ENCODE data around the gene PLEKHN1.

The PLEKHN1 gene

DNA sequence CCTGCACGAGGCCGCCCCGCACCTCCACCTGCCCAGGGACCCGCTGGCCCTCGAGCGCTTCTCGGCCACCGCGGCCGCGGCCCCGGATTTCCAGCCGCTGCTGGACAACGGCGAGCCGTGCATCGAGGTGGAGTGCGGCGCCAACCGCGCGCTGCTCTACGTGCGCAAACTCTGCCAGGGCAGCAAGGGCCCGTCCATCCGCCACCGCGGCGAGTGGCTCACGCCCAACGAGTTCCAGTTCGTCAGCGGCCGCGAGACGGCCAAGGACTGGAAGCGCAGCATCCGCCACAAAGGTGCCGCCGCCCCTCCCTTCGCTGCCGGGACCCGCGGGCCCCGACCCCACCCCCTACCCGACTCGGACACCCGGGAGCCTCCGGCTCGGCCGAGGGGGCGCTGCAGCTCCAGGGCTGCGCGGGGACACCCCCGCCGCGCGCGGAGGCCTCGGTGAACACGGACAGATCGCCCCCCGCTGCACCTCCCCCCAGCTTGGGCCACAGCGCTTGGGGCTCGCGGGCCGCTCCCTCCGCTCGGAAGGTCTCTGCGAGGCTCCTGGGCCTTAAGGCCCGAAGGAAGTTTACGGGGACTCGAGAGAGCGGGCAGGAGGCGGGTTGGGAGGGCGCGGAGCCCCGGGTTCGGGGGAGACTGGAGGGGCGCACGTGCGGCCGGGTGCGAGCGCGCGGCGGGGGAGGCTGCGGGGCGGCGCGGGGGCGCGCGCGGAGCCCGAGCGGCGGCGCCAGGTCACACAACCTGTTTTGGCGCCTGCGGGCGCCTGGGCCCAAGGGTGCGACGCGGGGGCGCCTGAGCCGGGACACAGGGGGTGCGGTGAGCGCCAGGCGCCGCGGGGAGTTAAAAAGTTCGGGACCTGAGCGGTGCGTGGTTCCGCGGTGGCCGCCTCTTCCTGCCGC is 41.4 kb upstream of the PLEKHN1 start:
- in situ Hi-C loops (cut with MboI; ENCODE audit: low sequenced_read_pairs, unreplicated experiment) = no loop called here
- TF ChIP-seq, protein P1, sequence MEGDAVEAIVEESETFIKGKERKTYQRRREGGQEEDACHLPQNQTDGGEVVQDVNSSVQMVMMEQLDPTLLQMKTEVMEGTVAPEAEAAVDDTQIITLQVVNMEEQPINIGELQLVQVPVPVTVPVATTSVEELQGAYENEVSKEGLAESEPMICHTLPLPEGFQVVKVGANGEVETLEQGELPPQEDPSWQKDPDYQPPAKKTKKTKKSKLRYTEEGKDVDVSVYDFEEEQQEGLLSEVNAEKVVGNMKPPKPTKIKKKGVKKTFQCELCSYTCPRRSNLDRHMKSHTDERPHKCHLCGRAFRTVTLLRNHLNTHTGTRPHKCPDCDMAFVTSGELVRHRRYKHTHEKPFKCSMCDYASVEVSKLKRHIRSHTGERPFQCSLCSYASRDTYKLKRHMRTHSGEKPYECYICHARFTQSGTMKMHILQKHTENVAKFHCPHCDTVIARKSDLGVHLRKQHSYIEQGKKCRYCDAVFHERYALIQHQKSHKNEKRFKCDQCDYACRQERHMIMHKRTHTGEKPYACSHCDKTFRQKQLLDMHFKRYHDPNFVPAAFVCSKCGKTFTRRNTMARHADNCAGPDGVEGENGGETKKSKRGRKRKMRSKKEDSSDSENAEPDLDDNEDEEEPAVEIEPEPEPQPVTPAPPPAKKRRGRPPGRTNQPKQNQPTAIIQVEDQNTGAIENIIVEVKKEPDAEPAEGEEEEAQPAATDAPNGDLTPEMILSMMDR (IDR thresholded peaks at IDR 0.05; ENCODE audit: borderline replicate concordance, control extremely low read depth, extremely low read depth, insufficient read depth, missing control alignments) = no peak
- DNase-seq (ENCODE audit: low spot score) = no peak

DNA sequence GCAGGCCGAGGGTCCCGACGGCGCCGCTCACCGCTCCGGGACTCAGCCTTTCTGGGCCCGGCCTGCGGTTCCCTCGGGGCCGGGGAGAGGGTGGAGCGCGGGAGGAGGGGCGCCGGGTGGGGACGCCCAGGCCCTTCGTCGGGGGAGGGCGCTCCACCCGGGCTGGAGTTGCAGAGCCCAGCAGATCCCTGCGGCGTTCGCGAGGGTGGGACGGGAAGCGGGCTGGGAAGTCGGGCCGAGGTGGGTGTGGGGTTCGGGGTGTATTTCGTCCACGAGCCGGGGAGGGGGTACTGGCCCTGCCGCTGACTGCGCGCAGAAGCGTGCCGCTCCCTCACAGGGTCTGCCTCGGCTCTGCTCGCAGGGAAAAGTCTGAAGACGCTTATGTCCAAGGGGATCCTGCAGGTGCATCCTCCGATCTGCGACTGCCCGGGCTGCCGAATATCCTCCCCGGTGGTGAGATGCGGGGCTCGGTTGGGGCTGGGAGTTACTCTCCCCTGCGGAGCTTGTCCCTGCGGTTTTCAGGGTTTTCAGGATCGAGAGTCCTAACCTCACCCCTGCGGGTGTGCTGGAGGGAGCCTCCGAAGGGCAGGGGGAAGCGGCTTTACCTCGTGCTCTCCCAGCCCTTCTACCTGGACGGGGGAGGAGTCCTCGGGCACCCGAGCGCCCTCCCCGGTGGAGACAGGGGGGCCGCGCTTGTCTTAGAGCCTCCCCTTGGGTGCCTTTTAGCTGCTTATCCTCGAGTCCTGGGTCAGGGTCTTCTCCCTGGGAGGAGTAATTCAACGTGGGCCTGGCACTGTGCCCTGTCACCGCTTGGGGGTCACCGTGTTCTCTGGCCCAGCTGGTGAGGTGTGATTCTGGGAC is 40.5 kb upstream of the PLEKHN1 start:
- DNase-seq (ENCODE audit: low spot score) = no peak
- TF ChIP-seq, protein P1 (IDR thresholded peaks at IDR 0.05; ENCODE audit: borderline replicate concordance, control extremely low read depth, extremely low read depth, insufficient read depth, missing control alignments) = no peak
- in situ Hi-C loops (cut with MboI; ENCODE audit: low sequenced_read_pairs, unreplicated experiment) = no loop called here

DNA sequence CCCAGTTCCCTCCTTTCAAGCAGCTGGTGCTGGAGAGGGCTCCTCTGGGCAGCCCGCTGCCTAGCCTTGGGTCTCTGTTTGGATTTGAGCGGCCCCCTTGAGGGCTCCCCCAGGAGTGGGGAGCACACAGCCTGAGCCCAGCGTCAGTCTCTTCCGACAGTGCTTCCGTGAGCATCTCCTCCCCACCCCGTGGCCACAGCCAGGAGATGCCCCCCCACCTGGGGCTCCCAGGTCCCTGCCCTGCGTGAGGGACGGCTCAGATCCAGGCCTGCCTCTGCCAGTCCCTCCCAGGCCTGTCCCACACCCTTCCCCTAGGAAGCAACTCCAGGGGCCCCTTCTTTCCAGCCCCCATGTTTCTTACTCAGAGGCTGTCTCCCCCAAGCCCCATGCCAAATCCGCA is 39.0 kb upstream of the PLEKHN1 start:
- no peak for DNase-seq (ENCODE audit: low spot score)
- in situ Hi-C loops (cut with MboI; ENCODE audit: low sequenced_read_pairs, unreplicated experiment) = no loop called here
- TF ChIP-seq, protein P1 (IDR thresholded peaks at IDR 0.05; ENCODE audit: borderline replicate concordance, control extremely low read depth, extremely low read depth, insufficient read depth, missing control alignments) = no peak

DNA sequence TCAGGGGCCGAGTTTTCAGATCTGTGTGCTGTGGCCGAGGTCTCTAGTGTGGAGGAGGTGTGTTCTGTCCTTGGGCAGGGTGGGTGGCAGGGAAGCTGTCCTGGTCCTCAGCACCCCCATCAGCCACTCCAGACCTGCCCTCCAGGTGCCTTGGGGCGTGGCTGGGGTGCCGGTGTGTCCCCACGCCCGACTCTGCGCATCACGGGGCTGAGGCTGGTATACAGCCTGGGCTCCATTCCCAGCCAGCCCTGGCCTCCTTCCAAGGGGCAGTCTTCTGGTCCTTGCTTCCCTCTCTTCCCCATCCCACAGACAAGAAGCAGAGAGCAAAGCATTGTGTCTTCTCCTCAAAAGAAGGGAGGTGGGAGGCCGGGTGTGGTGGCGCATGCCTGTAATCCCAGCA is 38.5 kb upstream of the PLEKHN1 start:
- in situ Hi-C loops (cut with MboI; ENCODE audit: low sequenced_read_pairs, unreplicated experiment) = no loop called here
- no peak for DNase-seq (ENCODE audit: low spot score)
- TF ChIP-seq, protein P1 (IDR thresholded peaks at IDR 0.05; ENCODE audit: borderline replicate concordance, control extremely low read depth, extremely low read depth, insufficient read depth, missing control alignments) = no peak

DNA sequence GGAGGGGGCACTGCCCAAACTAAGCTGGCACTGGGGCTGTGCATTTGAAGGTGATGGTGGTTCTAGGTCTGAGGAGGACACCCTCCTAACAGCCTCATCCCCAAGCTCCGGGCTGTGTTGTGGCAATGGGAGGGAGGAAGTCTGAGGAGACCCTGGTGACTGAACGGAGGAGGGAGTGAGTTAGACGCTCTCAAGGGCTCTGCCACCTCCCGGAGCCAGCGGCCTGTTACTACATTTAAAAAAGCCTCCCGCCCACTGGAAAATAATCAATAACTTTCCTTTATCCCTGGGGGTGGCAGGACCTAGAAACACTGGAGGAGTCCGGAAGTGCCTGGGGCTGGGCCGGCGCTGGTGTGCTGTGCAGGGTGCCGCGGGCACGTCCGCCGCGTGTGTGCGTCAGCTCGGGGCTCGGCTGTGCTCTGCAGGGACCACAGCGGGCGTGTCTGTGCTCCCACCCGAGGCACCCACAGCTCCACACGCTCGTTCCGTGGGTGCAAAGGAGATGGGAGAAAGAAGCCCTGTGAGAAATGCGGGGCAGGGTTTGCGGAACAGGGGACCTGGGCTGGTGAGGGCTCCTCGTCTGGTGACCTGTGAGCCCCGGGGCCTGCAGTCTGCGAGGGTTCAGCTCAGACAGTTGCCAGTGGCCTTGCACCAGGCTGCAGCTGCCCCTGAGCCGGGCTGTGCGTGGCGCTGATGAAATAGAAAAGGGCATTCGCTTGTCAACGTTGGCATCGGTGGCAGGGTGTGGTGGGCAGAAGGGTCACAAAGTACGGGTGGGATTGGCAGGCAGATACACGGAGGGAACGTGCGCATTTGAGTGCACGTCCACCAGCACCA is 37.2 kb upstream of the PLEKHN1 start:
- in situ Hi-C loops (cut with MboI; ENCODE audit: low sequenced_read_pairs, unreplicated experiment) = no loop called here
- TF ChIP-seq, protein P1 (IDR thresholded peaks at IDR 0.05; ENCODE audit: borderline replicate concordance, control extremely low read depth, extremely low read depth, insufficient read depth, missing control alignments) = no peak
- DNase-seq (ENCODE audit: low spot score) = no peak
